Epithelial cell of prostate (primary cell): ENCODE results near the gene PSME1.
"Not testable (repeated sequence)": the region's sequence is repeated elsewhere in the genome, so short reads cannot be mapped to it uniquely, and the experiment has no call there.

Experiments
- DNase-seq: peaks from one replicate; pipeline ENCODE4 v3.0.0-alpha.2; 2011; ENCODE audit warnings: low read depth, low spot score
- H3K27ac ChIP-seq: fragments of 450-650 bp; 2 replicates; pipeline ENCODE4 v1.5.1; 2017; ENCODE audit warnings: mild to moderate bottlenecking

Gene PSME1

GRCh38 chr14:24102357-24103048, 33.5 kb upstream of the PSME1 start:
- H3K27ac ChIP-seq = no peak overlapping the region
- no peak for DNase-seq

GRCh38 chr14:24103451-24103850, 32.5 kb upstream of the PSME1 start:
- no peak for DNase-seq
- no peak overlapping the region for H3K27ac ChIP-seq

GRCh38 chr14:24105609-24106239, 30.3 kb upstream of the PSME1 start:
- not testable (repeated sequence) for DNase-seq

GRCh38 chr14:24106672-24107271, 29.2 kb upstream of the PSME1 start:
- no peak for DNase-seq
- peak overlapping the region; percentile 32 for H3K27ac ChIP-seq

More at GRCh38 chr14:24105609-24106239, 30.3 kb upstream of the PSME1 start:
- peak overlapping the region; percentile 32 for H3K27ac ChIP-seq

GRCh38 chr14:24108336-24108874, 27.6 kb upstream of the PSME1 start:
- peak overlapping the region; percentile 21 for H3K27ac ChIP-seq
- no peak for DNase-seq

GRCh38 chr14:24110060-24110459, 25.9 kb upstream of the PSME1 start:
- peak overlapping the region; percentile 21 for H3K27ac ChIP-seq
- no peak for DNase-seq

GRCh38 chr14:24110523-24110922, 25.5 kb upstream of the PSME1 start:
- H3K27ac ChIP-seq = peak overlapping the region; percentile 21
- no peak for DNase-seq

- H3K27ac ChIP-seq = peak overlapping the region; percentile 97
- DNase-seq = no peak
Measured at GRCh38 chr14:24113379-24113800, 22.6 kb upstream of the PSME1 start.

- peak overlapping the region; percentile 97 for H3K27ac ChIP-seq
- DNase-seq = peak; percentile 58
Measured at GRCh38 chr14:24113801-24114531, 22.0 kb upstream of the PSME1 start.

GRCh38 chr14:24114532-24115421, 21.2 kb upstream of the PSME1 start, which contains the start of the genes DCAF11 and NRL:
Gene DCAF11 (plus strand): TSS chr14:24114777. CDS start chr14:24115595, 818 bp downstream.
Gene NRL (minus strand): TSS chr14:24114949. CDS start chr14:24082848, 32,101 bp downstream.
- H3K27ac ChIP-seq = peak within 1 kb of the TSS; percentile 97
- peak; percentile 99 for DNase-seq

GRCh38 chr14:24115422-24116127, 20.4 kb upstream of the PSME1 start:
- no peak for DNase-seq
- peak overlapping the region; percentile 97 for H3K27ac ChIP-seq

GRCh38 chr14:24116128-24116814, 19.7 kb upstream of the PSME1 start:
- H3K27ac ChIP-seq = no peak overlapping the region
- DNase-seq = no peak

GRCh38 chr14:24117179-24117578, 18.8 kb upstream of the PSME1 start:
- DNase-seq = no peak
- no peak overlapping the region for H3K27ac ChIP-seq

- no peak for DNase-seq
- no peak overlapping the region for H3K27ac ChIP-seq
Measured at GRCh38 chr14:24119691-24120090, 16.3 kb upstream of the PSME1 start.

- no peak overlapping the region for H3K27ac ChIP-seq
Measured at GRCh38 chr14:24121210-24121609, 14.8 kb upstream of the PSME1 start.

GRCh38 chr14:24122416-24122815, 13.6 kb upstream of the PSME1 start:
- no peak for DNase-seq
- no peak overlapping the region for H3K27ac ChIP-seq

More at GRCh38 chr14:24121210-24121609, 14.8 kb upstream of the PSME1 start:
- no peak for DNase-seq

GRCh38 chr14:24122898-24123297, 13.1 kb upstream of the PSME1 start:
- DNase-seq = no peak
- no peak overlapping the region for H3K27ac ChIP-seq
